PFSK-1 (cell line): ENCODE results near the gene KCNG3.

ENCODE experiments used
- FOXP2 ChIP-seq: optimal IDR thresholded peaks from 2 replicates; pipeline ENCODE3; 2011; ENCODE audit warnings: borderline replicate concordance, control low read depth, inconsistent platforms; ENCODE audit not compliant: insufficient read depth; ENCODE audit errors: extremely low read length, extremely low read depth
- POLR2AphosphoS5 ChIP-seq: IDR thresholded peaks from 2 replicates; pipeline ENCODE4 v1.6.1; 2012; ENCODE audit warnings: low read depth, mild to moderate bottlenecking, control low read depth, low read length, moderate library complexity
- SIN3A ChIP-seq: IDR thresholded peaks from 2 replicates; pipeline ENCODE4 v1.6.1; 2012; ENCODE audit warnings: mild to moderate bottlenecking, low read length, moderate library complexity, borderline replicate concordance; ENCODE audit not compliant: insufficient read depth
- TAF1 ChIP-seq: IDR thresholded peaks from 2 replicates; pipeline ENCODE4 v1.6.1; 2012; ENCODE audit warnings: low read length, control low read depth, borderline replicate concordance; ENCODE audit not compliant: insufficient read depth
- TF ChIP-seq, protein P1 (sequence below), 2 experiments: IDR thresholded peaks; 2 replicates each; pipeline versions ENCODE4 v1.6.1 to v1.8.0; 2011 to 2012; ENCODE audit warnings: low read depth in 2 of 2, low read length in 2 of 2, control low read depth in 1 of 2, inconsistent platforms in 1 of 2, mild to moderate bottlenecking in 1 of 2, moderate library complexity in 1 of 2; ENCODE audit not compliant: insufficient read depth in 1 of 2

KCNG3 gene

GRCh38 chr2:42410742-42411514 is 82.9 kb downstream of the KCNG3 start:
- no peak for TF ChIP-seq SIN3A
- no peak for TF ChIP-seq FOXP2
- no peak for TF ChIP-seq POLR2AphosphoS5
- TF ChIP-seq, protein P1, sequence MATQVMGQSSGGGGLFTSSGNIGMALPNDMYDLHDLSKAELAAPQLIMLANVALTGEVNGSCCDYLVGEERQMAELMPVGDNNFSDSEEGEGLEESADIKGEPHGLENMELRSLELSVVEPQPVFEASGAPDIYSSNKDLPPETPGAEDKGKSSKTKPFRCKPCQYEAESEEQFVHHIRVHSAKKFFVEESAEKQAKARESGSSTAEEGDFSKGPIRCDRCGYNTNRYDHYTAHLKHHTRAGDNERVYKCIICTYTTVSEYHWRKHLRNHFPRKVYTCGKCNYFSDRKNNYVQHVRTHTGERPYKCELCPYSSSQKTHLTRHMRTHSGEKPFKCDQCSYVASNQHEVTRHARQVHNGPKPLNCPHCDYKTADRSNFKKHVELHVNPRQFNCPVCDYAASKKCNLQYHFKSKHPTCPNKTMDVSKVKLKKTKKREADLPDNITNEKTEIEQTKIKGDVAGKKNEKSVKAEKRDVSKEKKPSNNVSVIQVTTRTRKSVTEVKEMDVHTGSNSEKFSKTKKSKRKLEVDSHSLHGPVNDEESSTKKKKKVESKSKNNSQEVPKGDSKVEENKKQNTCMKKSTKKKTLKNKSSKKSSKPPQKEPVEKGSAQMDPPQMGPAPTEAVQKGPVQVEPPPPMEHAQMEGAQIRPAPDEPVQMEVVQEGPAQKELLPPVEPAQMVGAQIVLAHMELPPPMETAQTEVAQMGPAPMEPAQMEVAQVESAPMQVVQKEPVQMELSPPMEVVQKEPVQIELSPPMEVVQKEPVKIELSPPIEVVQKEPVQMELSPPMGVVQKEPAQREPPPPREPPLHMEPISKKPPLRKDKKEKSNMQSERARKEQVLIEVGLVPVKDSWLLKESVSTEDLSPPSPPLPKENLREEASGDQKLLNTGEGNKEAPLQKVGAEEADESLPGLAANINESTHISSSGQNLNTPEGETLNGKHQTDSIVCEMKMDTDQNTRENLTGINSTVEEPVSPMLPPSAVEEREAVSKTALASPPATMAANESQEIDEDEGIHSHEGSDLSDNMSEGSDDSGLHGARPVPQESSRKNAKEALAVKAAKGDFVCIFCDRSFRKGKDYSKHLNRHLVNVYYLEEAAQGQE (IDR thresholded peaks at IDR 0.05; ENCODE audit: insufficient read depth in 1 of 2, low read depth in 2 of 2, low read length in 2 of 2) = no peak
- TF ChIP-seq TAF1 = no peak

- TF ChIP-seq POLR2AphosphoS5 (no peak), TAF1 (no peak), FOXP2 (no peak), SIN3A (no peak)
- TF ChIP-seq, protein P1 (IDR thresholded peaks at IDR 0.05; ENCODE audit: insufficient read depth in 1 of 2, low read depth in 2 of 2, low read length in 2 of 2) = no peak
Observed at GRCh38 chr2:42408009-42408408, 85.8 kb downstream of the KCNG3 start.

DNA sequence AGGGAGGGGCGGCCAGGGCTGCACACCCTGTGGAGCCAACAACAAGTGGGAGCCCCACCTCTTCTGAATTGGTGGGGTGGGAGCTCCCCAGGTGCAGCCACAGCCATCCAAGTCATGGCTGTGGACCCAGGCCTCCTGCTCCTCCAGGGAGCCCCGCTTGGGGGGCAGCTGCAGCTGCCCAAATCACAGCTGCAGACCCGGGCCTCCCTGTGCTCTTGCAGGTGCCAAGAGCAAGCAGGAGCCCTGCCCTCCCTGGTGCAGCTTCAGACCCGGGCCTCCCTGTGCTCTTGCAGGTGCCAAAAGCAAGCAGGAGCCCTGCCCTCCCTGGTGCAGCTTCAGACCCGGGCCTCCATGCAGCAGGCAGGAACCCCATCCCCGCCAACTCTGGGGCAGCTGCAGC is 86.3 kb downstream of the KCNG3 start:
- no peak for TF ChIP-seq TAF1
- TF ChIP-seq FOXP2 = no peak
- no peak for TF ChIP-seq SIN3A
- no peak for TF ChIP-seq POLR2AphosphoS5
- TF ChIP-seq, protein P1 (IDR thresholded peaks at IDR 0.05; ENCODE audit: insufficient read depth in 1 of 2, low read depth in 2 of 2, low read length in 2 of 2) = no peak

DNA sequence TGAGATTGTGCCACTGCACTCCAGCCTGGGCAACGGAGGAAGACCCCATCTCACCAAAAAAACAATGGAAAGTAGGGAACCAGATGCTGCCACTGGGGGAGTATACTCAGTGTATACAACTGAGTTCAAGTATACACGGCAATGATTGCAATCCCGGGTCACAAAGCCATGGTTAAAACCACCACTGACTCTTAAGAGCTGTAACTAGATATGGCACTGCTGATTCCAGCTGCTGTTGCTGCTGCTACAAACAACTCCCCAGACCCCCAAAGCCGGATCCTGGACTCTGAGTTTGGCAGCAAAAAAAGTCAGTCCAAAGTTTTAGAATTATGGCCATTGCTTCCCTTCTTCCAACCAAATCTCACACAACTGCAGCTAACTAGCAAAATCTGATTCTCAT is 89.1 kb downstream of the KCNG3 start:
- TF ChIP-seq SIN3A (no peak), POLR2AphosphoS5 (no peak), FOXP2 (no peak), TAF1 (no peak)
- TF ChIP-seq, protein P1 (IDR thresholded peaks at IDR 0.05; ENCODE audit: insufficient read depth in 1 of 2, low read depth in 2 of 2, low read length in 2 of 2) = no peak

DNA sequence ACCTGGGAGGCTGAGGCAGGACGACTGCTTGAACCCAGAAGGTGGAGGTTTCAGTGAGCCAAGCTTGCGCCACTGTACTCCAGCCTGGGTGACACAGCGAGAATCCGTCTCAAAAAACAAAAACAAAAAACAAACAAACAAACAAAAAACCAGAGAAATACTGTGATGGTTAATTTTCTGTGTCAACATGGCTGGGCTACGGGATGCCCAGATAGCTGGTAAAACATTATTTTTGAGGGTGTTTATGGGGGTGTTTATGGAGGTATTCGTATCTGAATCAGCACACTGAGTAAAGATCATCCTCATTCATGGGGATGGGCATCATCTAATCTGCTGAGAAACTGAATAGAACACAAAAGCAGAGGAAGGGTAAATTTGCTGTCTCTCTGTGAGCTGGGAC is 92.0 kb downstream of the KCNG3 start:
- TF ChIP-seq, protein P1 (IDR thresholded peaks at IDR 0.05; ENCODE audit: insufficient read depth in 1 of 2, low read depth in 2 of 2, low read length in 2 of 2) = no peak
- no peak for TF ChIP-seq TAF1
- no peak for TF ChIP-seq SIN3A
- TF ChIP-seq POLR2AphosphoS5 = no peak
- no peak for TF ChIP-seq FOXP2
